GM20431 (cell line): ENCODE results near the gene LCN1.
"Not testable (repeated sequence)": the region's sequence is repeated elsewhere in the genome, so short reads cannot be mapped to it uniquely, and the experiment has no call there.

Experiments
- in situ Hi-C: fragments of 300-500 bp; cut with MseI, MboI; formaldehyde crosslinking; loops from one replicate; pipeline ENCODE4 v1.15.0; 2020; ENCODE audit warnings: low sequenced_read_pairs; ENCODE audit not compliant: unreplicated experiment

Gene LCN1

DNA sequence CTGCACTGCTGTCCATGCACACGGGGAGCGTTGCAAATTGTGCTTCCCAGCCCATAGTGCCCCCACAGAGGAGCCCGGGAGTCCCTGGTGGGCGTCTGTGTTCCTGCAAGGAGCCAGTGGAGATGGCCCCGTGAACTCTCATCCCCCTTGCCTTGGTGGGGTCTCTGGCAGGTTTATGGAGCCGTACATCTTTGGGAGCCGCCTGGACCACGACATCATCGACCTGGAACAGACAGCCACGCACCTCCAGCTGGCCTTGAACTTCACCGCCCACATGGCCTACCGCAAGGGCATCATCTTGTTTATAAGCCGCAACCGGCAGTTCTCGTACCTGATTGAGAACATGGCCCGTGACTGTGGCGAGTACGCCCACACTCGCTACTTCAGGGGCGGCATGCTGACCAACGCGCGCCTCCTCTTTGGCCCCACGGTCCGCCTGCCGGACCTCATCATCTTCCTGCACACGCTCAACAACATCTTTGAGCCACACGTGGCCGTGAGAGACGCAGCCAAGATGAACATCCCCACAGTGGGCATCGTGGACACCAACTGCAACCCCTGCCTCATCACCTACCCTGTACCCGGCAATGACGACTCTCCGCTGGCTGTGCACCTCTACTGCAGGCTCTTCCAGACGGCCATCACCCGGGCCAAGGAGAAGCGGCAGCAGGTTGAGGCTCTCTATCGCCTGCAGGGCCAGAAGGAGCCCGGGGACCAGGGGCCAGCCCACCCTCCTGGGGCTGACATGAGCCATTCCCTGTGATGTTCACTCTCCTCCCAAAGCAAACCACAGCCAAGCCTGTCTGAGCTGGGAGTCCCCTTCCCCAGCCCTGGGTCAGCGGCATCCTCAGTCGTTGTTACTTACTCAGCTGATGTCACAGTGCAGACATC lies 17.6 kb upstream of the LCN1 start:
- in situ Hi-C loops = no loop called here

- in situ Hi-C loops = no loop called here
Observed at GRCh38 chr9:135504262-135505243, 16.7 kb upstream of the LCN1 start.

- in situ Hi-C loops = no loop called here
Observed at GRCh38 chr9:135505406-135506187, 15.6 kb upstream of the LCN1 start.

GRCh38 chr9:135506327-135507103 lies 14.7 kb upstream of the LCN1 start:
- in situ Hi-C loops = no loop called here

DNA sequence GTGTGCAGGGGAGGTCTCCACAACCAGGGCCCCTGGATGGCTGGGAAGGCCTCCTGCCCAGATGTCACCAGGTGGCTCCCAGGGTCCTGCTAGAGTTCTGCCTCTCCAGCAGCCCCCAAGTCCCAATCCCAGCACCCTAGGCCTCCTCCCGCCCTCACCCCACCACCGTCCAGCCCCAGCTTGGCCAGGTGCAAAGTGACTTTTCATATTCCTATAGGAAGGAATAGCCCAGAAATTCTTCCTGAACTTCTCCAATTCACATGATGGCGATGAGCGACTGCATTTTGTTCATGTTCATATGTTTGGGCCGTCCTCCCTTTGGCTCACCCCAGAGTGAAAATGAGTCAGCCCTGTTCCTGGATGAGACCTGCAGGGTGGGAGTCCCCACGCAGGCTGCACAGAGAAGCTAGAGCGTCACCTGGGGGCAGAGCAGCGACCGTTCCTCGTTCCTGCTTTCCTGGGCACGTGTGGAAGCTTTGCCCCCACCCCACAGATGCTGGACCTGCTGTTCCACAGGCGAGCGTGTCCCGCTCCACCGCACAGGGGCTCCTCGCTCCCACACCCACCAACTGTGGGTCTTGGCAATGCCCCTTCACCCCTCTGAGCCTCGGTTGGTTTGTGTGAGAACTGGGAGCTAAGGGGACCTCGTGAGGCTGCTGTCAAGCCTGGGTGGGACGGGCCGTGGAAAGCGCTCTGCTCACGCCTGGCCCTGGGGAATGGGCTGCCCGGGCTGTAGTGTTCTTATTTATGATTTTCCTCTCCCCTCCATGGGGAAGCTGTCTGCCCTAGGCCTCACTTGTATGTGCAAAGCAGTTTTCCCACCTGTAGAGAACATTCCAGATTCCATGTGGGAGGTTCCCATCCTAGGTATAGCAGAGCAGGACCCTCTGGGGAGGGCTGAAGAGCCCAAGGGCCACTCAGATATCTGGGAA lies 13.9 kb upstream of the LCN1 start:
- in situ Hi-C loops = no loop called here

GRCh38 chr9:135508211-135508820 lies 12.9 kb upstream of the LCN1 start:
- in situ Hi-C loops = no loop called here

DNA sequence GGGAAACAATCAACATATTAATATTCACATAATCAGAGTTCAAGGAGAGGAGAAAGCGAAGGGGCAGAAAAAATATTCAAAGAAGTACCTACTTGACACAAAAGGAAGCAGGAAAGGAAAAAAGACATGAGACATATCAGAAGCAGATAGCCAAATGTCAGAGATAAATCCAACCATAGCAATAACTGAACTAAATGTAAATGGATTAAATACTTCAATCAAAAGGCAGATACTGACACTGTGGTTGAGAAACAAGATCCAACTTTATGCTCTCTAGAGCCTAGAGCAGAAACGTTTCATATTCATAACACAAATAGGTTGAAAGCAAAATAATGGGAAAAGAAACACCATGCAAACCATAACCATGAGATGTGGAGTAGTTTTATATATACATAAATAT lies 11.8 kb upstream of the LCN1 start:
- in situ Hi-C loops = no loop called here

DNA sequence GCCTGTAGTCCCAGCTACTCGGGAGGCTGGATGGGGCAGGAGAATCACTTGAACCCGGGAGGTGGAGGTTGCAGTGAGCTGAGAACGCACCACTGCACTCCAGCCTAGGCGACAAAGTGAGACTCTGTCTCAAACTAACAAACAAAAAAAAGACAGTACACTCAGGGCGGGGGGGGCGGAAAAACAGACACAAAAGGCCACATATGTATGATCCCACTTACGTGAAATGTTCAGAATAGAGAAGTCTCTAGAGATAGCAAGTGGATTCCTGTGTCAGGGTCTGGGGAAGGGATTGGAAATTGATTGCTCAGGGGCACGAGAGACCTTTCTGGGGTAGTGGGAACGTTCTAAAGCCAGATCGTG lies 9.0 kb upstream of the LCN1 start:
- in situ Hi-C loops = no loop called here

GRCh38 chr9:135512904-135513303 lies 8.3 kb upstream of the LCN1 start:
- in situ Hi-C loops = no loop called here

DNA sequence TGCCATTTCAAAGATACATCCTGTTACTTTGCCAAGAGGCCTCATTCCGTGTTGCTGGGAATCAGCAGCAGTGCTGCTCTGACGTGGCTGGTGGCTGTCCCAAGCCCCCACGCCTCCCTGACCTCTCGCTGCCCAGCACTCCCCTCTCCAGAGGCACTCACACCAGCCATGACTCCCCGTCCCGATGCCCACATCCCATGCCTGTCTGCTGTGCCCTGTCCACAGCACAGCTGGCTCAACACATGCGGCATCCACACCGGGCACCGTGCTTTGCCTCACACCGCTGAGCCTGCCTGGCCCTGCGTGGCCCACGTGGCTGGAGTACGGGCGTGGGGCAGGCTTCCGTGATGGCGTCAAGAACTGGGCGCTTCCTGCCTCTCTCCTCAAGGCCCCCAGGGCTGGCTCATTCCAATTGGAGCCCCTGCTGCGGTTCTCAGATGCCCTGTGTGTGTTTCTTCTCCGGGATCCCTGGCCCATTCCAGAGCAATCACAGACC lies 7.8 kb upstream of the LCN1 start:
- in situ Hi-C loops = no loop called here

DNA sequence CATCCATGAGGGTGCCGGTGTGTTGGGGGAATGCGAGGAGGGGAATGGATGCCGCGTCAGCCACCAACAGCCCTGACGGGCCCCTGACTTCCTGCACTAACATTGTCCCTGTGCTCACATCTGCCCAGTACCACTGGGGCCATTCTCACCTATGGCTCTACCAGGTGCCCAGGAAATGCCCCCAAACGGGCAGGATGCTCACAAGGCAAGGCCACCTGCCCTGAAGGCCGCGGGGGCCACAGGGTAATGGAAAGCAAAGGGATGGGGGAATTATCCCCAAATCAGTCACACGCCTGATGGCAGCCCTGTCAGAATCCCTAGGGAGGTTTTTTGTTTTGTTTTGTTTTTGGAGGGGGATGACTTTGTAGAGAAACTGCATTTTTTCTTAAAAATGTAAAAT lies 7.3 kb upstream of the LCN1 start:
- in situ Hi-C loops = not testable (repeated sequence)

- in situ Hi-C loops = no loop called here
Observed at GRCh38 chr9:135514342-135515082, 6.7 kb upstream of the LCN1 start.

DNA sequence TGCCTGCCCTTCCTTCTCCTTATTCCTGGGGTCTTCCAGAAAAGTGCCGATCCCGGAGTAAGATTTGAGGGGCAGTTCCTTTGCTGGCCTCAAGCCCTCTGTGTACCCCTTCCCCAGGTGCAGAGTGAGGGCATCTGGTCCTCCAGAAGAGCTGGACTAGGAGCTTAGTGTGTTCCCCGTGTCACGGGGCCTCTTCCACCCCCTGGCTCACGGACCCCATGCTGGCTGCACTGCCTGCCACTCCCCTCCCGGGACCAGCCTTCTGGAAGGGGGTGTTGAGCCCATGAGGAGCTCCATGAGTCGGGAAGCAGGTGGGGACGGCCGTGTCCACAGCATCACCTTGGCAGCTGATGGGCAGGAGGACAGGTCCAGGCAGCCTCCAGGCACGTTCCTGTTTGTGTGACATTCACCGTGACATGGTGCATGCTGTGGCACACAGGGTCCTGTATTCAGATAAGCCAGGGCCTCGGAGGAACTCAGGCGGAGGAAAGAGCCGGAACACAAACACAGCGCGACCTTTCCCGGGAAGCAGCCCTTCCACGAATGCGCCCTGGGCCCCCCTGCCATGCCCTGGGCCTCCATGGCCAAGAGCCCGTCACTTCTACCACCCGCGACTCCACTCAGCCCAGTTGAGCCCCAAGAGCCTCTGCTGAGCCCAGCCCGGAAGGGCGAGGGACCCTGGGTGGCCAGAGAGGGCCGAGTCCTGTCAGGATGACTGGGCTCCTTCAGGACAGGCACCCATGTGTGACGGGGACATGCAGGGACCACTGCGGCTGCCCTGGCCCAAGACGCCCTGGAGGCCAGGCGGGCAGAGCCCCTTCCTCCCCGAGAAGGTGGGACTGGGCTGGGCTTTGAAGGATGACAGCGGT lies 5.9 kb upstream of the LCN1 start:
- in situ Hi-C loops = no loop called here

- in situ Hi-C loops = no loop called here
Observed at GRCh38 chr9:135516132-135516860, 4.9 kb upstream of the LCN1 start.

DNA sequence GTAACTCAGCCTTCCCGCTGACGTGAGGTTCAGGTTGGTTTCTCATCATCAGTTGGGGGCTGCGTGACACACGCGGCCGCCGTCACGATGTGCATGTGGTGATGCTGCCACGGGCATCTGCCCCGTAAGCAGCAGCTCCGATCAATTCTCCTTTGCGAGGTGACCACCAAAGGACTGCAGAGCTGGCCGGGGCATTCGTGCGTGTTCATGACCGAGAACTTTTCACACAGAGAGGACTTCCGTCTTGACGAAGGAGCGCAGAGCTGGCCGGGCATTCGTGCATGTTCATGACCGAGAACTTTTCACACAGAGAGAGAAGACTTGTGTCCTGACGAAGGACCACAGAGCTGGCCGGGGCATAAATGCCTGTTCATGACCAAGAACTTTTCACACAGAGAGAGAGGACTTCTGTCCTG lies 3.8 kb upstream of the LCN1 start:
- in situ Hi-C loops = no loop called here
